ENCODE results near the gene TBC1D10A.

Gene TBC1D10A

DNA sequence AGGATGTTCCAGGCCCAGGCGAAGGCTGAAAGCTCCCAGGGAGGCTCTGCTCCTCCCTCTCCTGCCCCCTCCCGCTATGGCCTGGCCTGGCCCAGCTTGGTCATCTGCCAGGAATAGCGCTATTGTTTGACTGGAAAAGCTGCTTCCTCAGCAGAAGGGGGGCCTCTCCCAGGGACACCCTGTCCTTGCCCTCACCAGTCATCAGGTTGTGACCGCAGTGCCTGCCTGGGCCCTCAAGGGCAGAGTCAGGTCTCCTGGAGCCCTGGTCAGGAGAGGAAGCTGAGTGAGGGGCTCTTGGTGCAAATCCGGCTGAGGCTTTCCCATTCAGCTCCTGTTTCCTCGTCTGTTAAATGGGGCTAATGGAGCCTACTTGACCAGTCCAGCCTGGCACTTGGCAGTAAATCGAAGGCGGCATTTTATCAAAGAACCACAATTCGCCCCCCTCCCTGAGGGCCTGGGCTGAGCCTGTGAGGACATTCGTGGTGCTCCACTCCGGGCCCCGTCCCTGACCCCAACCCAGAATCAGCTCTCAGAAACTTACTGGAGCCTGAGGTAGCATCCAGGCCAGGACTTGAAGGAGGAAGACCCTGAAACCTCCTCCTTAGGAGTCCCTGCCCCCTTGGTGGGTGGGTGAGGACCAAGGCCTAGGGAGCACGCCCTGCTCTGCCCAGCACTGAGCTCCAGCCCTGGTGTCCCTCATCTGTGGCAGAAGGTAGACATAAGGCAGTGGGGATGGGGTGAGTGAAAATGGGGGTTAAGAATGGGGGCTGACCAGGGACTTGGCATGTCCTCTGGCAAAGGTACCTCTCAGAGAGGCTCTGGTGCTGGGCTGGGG, 35.5 kb downstream of the TBC1D10A start:
- TF ChIP-seq TAF1 (IDR thresholded peaks at IDR 0.05; ENCODE audit: borderline replicate concordance, insufficient read depth, low read length) (no peak), FOXP2 (optimal IDR thresholded peaks at IDR 0.05; ENCODE audit: borderline replicate concordance, extremely low read depth, extremely low read length, insufficient read depth) (no peak), POLR2AphosphoS5 (IDR thresholded peaks at IDR 0.05; ENCODE audit: low read depth, low read length) (no peak), SIN3A (IDR thresholded peaks at IDR 0.05; ENCODE audit: borderline replicate concordance, insufficient read depth, low read length) (no peak)
- TF ChIP-seq, protein P1, sequence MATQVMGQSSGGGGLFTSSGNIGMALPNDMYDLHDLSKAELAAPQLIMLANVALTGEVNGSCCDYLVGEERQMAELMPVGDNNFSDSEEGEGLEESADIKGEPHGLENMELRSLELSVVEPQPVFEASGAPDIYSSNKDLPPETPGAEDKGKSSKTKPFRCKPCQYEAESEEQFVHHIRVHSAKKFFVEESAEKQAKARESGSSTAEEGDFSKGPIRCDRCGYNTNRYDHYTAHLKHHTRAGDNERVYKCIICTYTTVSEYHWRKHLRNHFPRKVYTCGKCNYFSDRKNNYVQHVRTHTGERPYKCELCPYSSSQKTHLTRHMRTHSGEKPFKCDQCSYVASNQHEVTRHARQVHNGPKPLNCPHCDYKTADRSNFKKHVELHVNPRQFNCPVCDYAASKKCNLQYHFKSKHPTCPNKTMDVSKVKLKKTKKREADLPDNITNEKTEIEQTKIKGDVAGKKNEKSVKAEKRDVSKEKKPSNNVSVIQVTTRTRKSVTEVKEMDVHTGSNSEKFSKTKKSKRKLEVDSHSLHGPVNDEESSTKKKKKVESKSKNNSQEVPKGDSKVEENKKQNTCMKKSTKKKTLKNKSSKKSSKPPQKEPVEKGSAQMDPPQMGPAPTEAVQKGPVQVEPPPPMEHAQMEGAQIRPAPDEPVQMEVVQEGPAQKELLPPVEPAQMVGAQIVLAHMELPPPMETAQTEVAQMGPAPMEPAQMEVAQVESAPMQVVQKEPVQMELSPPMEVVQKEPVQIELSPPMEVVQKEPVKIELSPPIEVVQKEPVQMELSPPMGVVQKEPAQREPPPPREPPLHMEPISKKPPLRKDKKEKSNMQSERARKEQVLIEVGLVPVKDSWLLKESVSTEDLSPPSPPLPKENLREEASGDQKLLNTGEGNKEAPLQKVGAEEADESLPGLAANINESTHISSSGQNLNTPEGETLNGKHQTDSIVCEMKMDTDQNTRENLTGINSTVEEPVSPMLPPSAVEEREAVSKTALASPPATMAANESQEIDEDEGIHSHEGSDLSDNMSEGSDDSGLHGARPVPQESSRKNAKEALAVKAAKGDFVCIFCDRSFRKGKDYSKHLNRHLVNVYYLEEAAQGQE (IDR thresholded peaks at IDR 0.05; ENCODE audit: insufficient read depth in 1 of 2, low read depth in 2 of 2, low read length in 2 of 2): no peak

DNA sequence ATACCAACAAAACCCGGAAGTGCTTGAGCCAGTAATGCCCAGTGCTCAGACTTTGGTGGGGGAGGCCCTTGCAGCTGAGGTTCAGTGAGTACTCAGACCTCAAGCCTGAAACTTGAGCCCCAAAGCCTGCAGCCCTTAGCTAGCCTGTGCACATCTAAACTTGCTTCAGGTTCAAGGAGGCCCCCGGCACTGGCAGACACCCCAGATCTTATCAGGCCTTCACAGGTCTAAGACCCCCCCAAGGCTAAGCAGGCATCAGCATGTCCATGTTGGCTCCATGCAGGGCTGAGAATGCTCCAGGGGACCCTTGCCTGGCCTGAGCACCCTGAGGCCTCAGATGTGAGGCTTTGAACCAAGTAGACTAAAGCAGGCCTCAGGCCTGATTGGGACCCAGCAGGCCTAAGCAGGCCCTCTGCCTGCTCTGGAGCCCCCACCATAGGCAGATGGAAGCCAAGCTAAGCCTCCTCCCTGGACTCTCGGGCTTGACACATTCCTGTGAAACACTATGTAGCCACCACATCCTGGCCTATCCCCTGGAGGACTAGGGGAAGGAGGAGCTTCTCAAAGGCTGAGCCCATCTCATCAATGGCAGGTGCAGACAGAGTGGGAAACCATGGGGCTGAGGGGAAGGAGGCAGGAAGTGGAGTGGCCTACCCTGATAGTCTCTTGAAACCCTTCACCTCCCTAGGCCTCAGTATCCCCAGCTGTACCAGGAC, 36.2 kb downstream of the TBC1D10A start:
- peak; percentile 13 for TF ChIP-seq FOXP2 (optimal IDR thresholded peaks at IDR 0.05; ENCODE audit: borderline replicate concordance, extremely low read depth, extremely low read length, insufficient read depth)
- TF ChIP-seq POLR2AphosphoS5 (IDR thresholded peaks at IDR 0.05; ENCODE audit: low read depth, low read length): no peak
- TF ChIP-seq, protein P1 (IDR thresholded peaks at IDR 0.05; ENCODE audit: insufficient read depth in 1 of 2, low read depth in 2 of 2, low read length in 2 of 2): no peak
- no peak for TF ChIP-seq SIN3A (IDR thresholded peaks at IDR 0.05; ENCODE audit: borderline replicate concordance, insufficient read depth, low read length)

DNA sequence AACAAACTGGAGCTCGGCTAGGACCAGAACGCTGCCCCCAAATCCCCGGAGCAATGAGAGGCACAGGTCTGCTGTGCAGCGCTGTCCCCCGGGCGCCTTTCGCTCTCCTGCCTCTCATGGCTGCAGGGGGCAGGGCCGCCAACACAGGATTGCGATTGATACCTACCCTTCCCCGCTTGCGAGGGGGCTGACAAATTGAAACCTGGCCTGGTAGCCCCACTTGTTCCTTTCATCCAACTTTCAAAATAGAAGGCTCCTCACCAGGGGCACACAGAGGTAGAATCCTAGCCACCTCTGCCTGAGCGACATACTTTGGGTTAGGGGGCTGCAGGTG, 36.8 kb downstream of the TBC1D10A start:
- TF ChIP-seq POLR2AphosphoS5 (IDR thresholded peaks at IDR 0.05; ENCODE audit: low read depth, low read length) (no peak), TAF1 (IDR thresholded peaks at IDR 0.05; ENCODE audit: borderline replicate concordance, insufficient read depth, low read length) (no peak), SIN3A (IDR thresholded peaks at IDR 0.05; ENCODE audit: borderline replicate concordance, insufficient read depth, low read length) (no peak), FOXP2 (optimal IDR thresholded peaks at IDR 0.05; ENCODE audit: borderline replicate concordance, extremely low read depth, extremely low read length, insufficient read depth) (no peak)
- TF ChIP-seq, protein P1 (IDR thresholded peaks at IDR 0.05; ENCODE audit: insufficient read depth in 1 of 2, low read depth in 2 of 2, low read length in 2 of 2): no peak

DNA sequence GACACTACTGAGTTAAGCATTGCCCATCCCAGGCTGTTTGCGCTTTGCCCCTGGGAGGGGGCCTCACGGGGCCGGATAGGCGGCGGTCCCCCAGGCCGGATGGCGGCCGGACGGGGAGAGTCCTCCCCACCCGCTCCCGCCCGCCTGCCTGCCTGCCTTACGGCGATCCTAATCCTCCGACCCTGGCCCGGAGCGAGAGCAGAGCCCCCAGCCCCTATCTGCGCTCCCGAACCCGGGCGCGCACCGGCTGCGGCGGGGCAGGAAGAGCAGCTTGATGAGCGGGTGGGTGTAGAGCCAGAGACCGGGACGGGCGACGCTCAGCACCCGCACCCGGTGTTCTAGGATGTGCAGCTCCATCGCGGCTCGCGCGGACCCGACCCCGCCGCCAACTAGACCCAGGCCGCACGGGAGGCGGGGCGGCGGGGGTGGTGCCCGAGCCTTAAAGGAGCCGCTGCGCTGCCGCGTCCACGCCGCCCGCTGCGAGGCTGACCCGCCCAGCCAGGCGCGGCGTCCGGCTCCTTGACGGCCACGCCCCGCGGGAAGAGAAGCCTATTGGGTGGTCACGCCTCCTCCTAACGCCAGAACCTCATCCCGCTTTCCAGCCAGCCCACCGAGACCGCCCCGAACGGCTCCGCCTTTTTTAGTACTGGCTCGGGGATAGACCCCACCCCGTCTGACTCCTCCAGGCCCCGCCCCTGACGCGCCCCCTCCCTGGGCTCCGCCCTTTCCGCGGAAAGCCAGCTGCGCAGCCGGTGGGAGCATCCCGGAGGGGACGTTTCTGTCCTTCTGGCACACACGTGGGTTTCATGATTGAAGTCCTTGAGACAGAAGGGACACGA, 37.4 kb downstream of the TBC1D10A start, which contains the start of gene CASTOR1:
TSS of gene CASTOR1 (minus strand) at position 365 of the 839 bp plus-strand sequence. CDS start at position 357, 8 bp downstream.
- TF ChIP-seq, protein P1 (IDR thresholded peaks at IDR 0.05; ENCODE audit: insufficient read depth in 1 of 2, low read depth in 2 of 2, low read length in 2 of 2): no peak
- TF ChIP-seq FOXP2 (optimal IDR thresholded peaks at IDR 0.05; ENCODE audit: borderline replicate concordance, extremely low read depth, extremely low read length, insufficient read depth) (peak; percentile 48), TAF1 (IDR thresholded peaks at IDR 0.05; ENCODE audit: borderline replicate concordance, insufficient read depth, low read length) (no peak)
